BLaER1 (cell line): ENCODE results near the gene TMEM154.

Experiments used
- H3K27ac ChIP-seq: shearing (Covaris generic); formaldehyde crosslinking; 2 replicates; pipeline ENCODE4 v1.8.1; 2022
- H3K27me3 ChIP-seq: shearing (Covaris generic); formaldehyde crosslinking; 2 replicates; pipeline ENCODE4 v1.8.1; 2022
- H3K36me3 ChIP-seq: shearing (Covaris generic); formaldehyde crosslinking; 2 replicates; pipeline ENCODE4 v1.8.1; 2022
- H3K4me1 ChIP-seq: shearing (Covaris generic); formaldehyde crosslinking; 2 replicates; pipeline ENCODE4 v1.8.1; 2022
- H3K4me2 ChIP-seq: shearing (Covaris generic); formaldehyde crosslinking; 2 replicates; pipeline ENCODE4 v1.8.1; 2022
- H3K4me3 ChIP-seq: shearing (Covaris generic); formaldehyde crosslinking; 2 replicates; pipeline ENCODE4 v1.8.1; 2022
- H3K9ac ChIP-seq: shearing (Covaris generic); formaldehyde crosslinking; 2 replicates; pipeline ENCODE4 v1.8.1; 2022
- H3K9me3 ChIP-seq: shearing (Covaris generic); formaldehyde crosslinking; 2 replicates; pipeline ENCODE4 v1.8.1; 2022
- H4K20me1 ChIP-seq: shearing (Covaris generic); formaldehyde crosslinking; 2 replicates; pipeline ENCODE4 v1.8.1; 2022
- Cebpa-rat ChIP-seq: shearing (Covaris generic); IDR thresholded peaks from 2 replicates; pipeline ENCODE4 v1.8.1; 2022

TMEM154 gene

GRCh38 chr4:152586668-152587067 is 93.1 kb downstream of the TMEM154 start:
- no peaks in the 10 kb centered on the region for H3K27me3 ChIP-seq
- no peak overlapping the region for H3K9ac ChIP-seq
- H3K4me2 ChIP-seq, result no peak overlapping the region
- TF ChIP-seq Cebpa-rat, result no peak
- H3K9me3 ChIP-seq, result no peaks in the 10 kb centered on the region
- H3K27ac ChIP-seq, result no peak overlapping the region
- no peaks in the 10 kb centered on the region for H4K20me1 ChIP-seq
- H3K4me1 ChIP-seq, result no peaks in the 10 kb centered on the region
- H3K36me3 ChIP-seq, result no peaks in the 10 kb centered on the region
- H3K4me3 ChIP-seq, result no peak overlapping the region

- TF ChIP-seq Cebpa-rat, result no peak
- H3K9me3 ChIP-seq, result no peaks in the 10 kb centered on the region
- H4K20me1 ChIP-seq, result no peaks in the 10 kb centered on the region
- H3K4me2 ChIP-seq, result no peak overlapping the region
- no peak overlapping the region for H3K4me3 ChIP-seq
- peaks cover 5% of the 10 kb centered on the region; the same call in 1 of the 2 replicates for H3K4me1 ChIP-seq
- H3K27ac ChIP-seq, result no peak overlapping the region
- H3K36me3 ChIP-seq, result no peaks in the 10 kb centered on the region
- no peak overlapping the region for H3K9ac ChIP-seq
- H3K27me3 ChIP-seq, result no peaks in the 10 kb centered on the region
Observed at GRCh38 chr4:152585023-152585441, 94.8 kb downstream of the TMEM154 start.

GRCh38 chr4:152581536-152582160 is 98.1 kb downstream of the TMEM154 start:
- Histone ChIP-seq H3K4me3 (no peak overlapping the region), H3K27ac (no peak overlapping the region), H3K27me3 (no peaks in the 10 kb centered on the region), H3K9me3 (no peaks in the 10 kb centered on the region), H3K9ac (no peak overlapping the region), H3K36me3 (no peaks in the 10 kb centered on the region), H3K4me2 (no peak overlapping the region), H3K4me1 (peaks cover 5% of the 10 kb centered on the region; the same call in 1 of the 2 replicates), H4K20me1 (no peaks in the 10 kb centered on the region)
- TF ChIP-seq Cebpa-rat, result no peak

- TF ChIP-seq Cebpa-rat, result no peak
- H3K27me3 ChIP-seq, result no peaks in the 10 kb centered on the region
- H3K4me2 ChIP-seq, result no peak overlapping the region
- no peaks in the 10 kb centered on the region for H3K36me3 ChIP-seq
- no peaks in the 10 kb centered on the region for H4K20me1 ChIP-seq
- H3K4me3 ChIP-seq, result no peak overlapping the region
- H3K9ac ChIP-seq, result no peak overlapping the region
- H3K4me1 ChIP-seq, result peaks cover 5% of the 10 kb centered on the region; the same call in 1 of the 2 replicates
- no peak overlapping the region for H3K27ac ChIP-seq
- no peaks in the 10 kb centered on the region for H3K9me3 ChIP-seq
Observed at GRCh38 chr4:152579916-152580315, 99.9 kb downstream of the TMEM154 start.

GRCh38 chr4:152579107-152579764 is 100.6 kb downstream of the TMEM154 start:
- no peaks in the 10 kb centered on the region for H4K20me1 ChIP-seq
- no peak overlapping the region for H3K4me3 ChIP-seq
- no peak for TF ChIP-seq Cebpa-rat
- H3K36me3 ChIP-seq, result no peaks in the 10 kb centered on the region
- H3K4me1 ChIP-seq, result peaks cover 5% of the 10 kb centered on the region; the same call in 1 of the 2 replicates
- H3K27ac ChIP-seq, result no peak overlapping the region
- no peaks in the 10 kb centered on the region for H3K9me3 ChIP-seq
- H3K4me2 ChIP-seq, result no peak overlapping the region
- H3K27me3 ChIP-seq, result no peaks in the 10 kb centered on the region
- H3K9ac ChIP-seq, result no peak overlapping the region

GRCh38 chr4:152578670-152579069 is 101.1 kb downstream of the TMEM154 start:
- no peaks in the 10 kb centered on the region for H3K36me3 ChIP-seq
- no peak overlapping the region for H3K4me3 ChIP-seq
- H3K4me1 ChIP-seq, result peaks cover 5% of the 10 kb centered on the region; the same call in 1 of the 2 replicates
- TF ChIP-seq Cebpa-rat, result no peak
- no peak overlapping the region for H3K4me2 ChIP-seq
- no peak overlapping the region for H3K27ac ChIP-seq
- H3K27me3 ChIP-seq, result no peaks in the 10 kb centered on the region
- H3K9ac ChIP-seq, result no peak overlapping the region
- H4K20me1 ChIP-seq, result no peaks in the 10 kb centered on the region
- H3K9me3 ChIP-seq, result no peaks in the 10 kb centered on the region

- Histone ChIP-seq H4K20me1 (no peaks in the 10 kb centered on the region), H3K27me3 (no peaks in the 10 kb centered on the region), H3K4me1 (peaks cover 5% of the 10 kb centered on the region; the same call in 1 of the 2 replicates), H3K36me3 (no peaks in the 10 kb centered on the region), H3K9ac (no peak overlapping the region), H3K4me2 (no peak overlapping the region), H3K4me3 (no peak overlapping the region), H3K27ac (no peak overlapping the region), H3K9me3 (no peaks in the 10 kb centered on the region)
- no peak for TF ChIP-seq Cebpa-rat
Observed at GRCh38 chr4:152577708-152578396, 101.9 kb downstream of the TMEM154 start.

GRCh38 chr4:152575533-152575932 is 104.3 kb downstream of the TMEM154 start:
- Histone ChIP-seq H3K4me2 (no peak overlapping the region), H3K27ac (no peak overlapping the region), H3K9ac (no peak overlapping the region), H3K27me3 (no peaks in the 10 kb centered on the region), H3K4me3 (no peak overlapping the region), H4K20me1 (no peaks in the 10 kb centered on the region), H3K36me3 (no peaks in the 10 kb centered on the region), H3K9me3 (no peaks in the 10 kb centered on the region), H3K4me1 (peaks cover 2% of the 10 kb centered on the region; the same call in 1 of the 2 replicates)
- no peak for TF ChIP-seq Cebpa-rat

GRCh38 chr4:152573861-152574260 is 105.9 kb downstream of the TMEM154 start:
- H3K9ac ChIP-seq, result no peak overlapping the region
- no peak overlapping the region for H3K4me3 ChIP-seq
- no peaks in the 10 kb centered on the region for H3K9me3 ChIP-seq
- H3K36me3 ChIP-seq, result no peaks in the 10 kb centered on the region
- no peaks in the 10 kb centered on the region for H4K20me1 ChIP-seq
- H3K4me1 ChIP-seq, result no peaks in the 10 kb centered on the region
- H3K27ac ChIP-seq, result no peak overlapping the region
- H3K4me2 ChIP-seq, result no peak overlapping the region
- no peak for TF ChIP-seq Cebpa-rat
- H3K27me3 ChIP-seq, result no peaks in the 10 kb centered on the region
